Adrenal gland (tissue), 12 donors: ENCODE data around the gene KAZN. TPM values are rescaled to one million over a fixed set of nuclear protein-coding genes. Genes with fewer than 3 reads are reported as not detected.

ENCODE experiments used
- DNase-seq, 7 donors: peaks; one replicate each; pipeline ENCODE4 v3.0.0-alpha.2; 2019 to 2020
- H3K27ac ChIP-seq, 5 donors: fragments of 200-600 bp; sonication (generic) in 4 of 5; 1 replicate in 3 of 5; 2 replicates in 2 of 5; pipeline versions ENCODE4 v1.5.1 to v1.8.0; 2016 to 2020; ENCODE audit warnings: mild to moderate bottlenecking in 1 of 5
- H3K27me3 ChIP-seq: fragments of 200-600 bp; 2 replicates; pipeline ENCODE4 v1.8.0; 2021
- H3K36me3 ChIP-seq, 2 donors: fragments of 200-600 bp; replicated peaks in 1 of 2; 1 replicate in 1 of 2; 2 replicates in 1 of 2; pipeline versions ENCODE4 v1.5.1 to v1.8.0; 2018 to 2022
- H3K4me1 ChIP-seq, 2 donors: fragments of 200-600 bp; replicated peaks in 1 of 2; 1 replicate in 1 of 2; 2 replicates in 1 of 2; pipeline versions ENCODE4 v1.5.1 to v1.8.0; 2018 to 2021
- H3K4me3 ChIP-seq, 4 donors: fragments of 200-600 bp; sonication (generic) in 3 of 4; one replicate each; pipeline ENCODE4 v1.5.1; 2016 to 2018
- H3K9me3 ChIP-seq, 3 donors: fragments of 200-600 bp; sonication (generic) in 1 of 3; replicated peaks in 1 of 3; 1 replicate in 2 of 3; 2 replicates in 1 of 3; pipeline versions ENCODE4 v1.5.1 to v1.8.0; 2016 to 2021
- CTCF ChIP-seq, 6 experiments: fragments of 450-650 bp in 4 of 6; fragments of 200-600 bp in 2 of 6; sonication (generic) in 1 of 6; IDR thresholded peaks; 1 replicate in 5 of 6; 2 replicates in 1 of 6; pipeline versions ENCODE4 v1.5.1 to v1.8.0; 2016 to 2021; ENCODE audit warnings: antibody characterized with exemption in 6 of 6, mild to moderate bottlenecking in 2 of 6, moderate library complexity in 1 of 6
- POLR2A ChIP-seq, 2 donors: fragments of 450-650 bp; IDR thresholded peaks; one replicate each; pipeline ENCODE4 v1.6.1; 2017; ENCODE audit warnings: antibody characterized with exemption in 2 of 2, mild to moderate bottlenecking in 2 of 2, moderate library complexity in 1 of 2
- WGBS, 4 donors: extraction: QIAGEN DNeasy Blood & Tissue Kit in 2 of 4; methylation state at CpG; one replicate each; pipeline versions ENCODE4 v1.1.5 to v1.1.7; 2013 to 2017; 5-methylcytosine and 5-hydroxymethylcytosine counted together
- intact Hi-C, 2 donors: fragments of 100-400 bp; cut with DNase I; formaldehyde crosslinking; loops; one replicate each; pipeline versions ENCODE4 v1.14.1 to v1.15.0; 2022 to 2023
- polyA plus RNA-seq, 3 donors: library from polyadenylated mRNA; stranded (reverse); fragments of 200-250 nt in 2 of 3; fragments of 350-450 nt in 1 of 3; fragmentation: Illumina TruSeq in 1 of 3; extraction: RNeasy Lipid Tissue Mini Kit (QIAGEN cat#74804) in 1 of 3; gene quantifications; one replicate each; pipeline ENCODE4 v1.2.3, GENCODE V29; 2013 to 2014
- total RNA-seq, 9 donors: library from RNA; depleted of rRNA in 4 of 9; stranded (reverse); fragments of >200 nt in 4 of 9; fragments of 120-200 nt in 1 of 9; fragmentation: NEBNext Ultra II Directional in 1 of 9; extraction: Animal tissue kit (Norgen Biotek cat#: 25700) in 1 of 9; gene quantifications; one replicate each; pipeline versions ENCODE4 v1.1.0 to v1.2.4, GENCODE V29; 2013 to 2023
- donor health status: healthy with polysubstance abuse.
- donor health status: Bipolar disorder and iron deficiency.
- donor health status: DM: yes; HTN: yes; CAD: no.
- donor health status: DM: no; HTN: no; CAD: no.
- donor health status: DM: no; HTN: no; CAD: no.
- donor health status: DM: yes; HTN: yes; CAD: no.

KAZN gene
- total and polyA plus RNA-seq, 12 donors: 5.9 to 63.4 (median 29.5) TPM

DNA sequence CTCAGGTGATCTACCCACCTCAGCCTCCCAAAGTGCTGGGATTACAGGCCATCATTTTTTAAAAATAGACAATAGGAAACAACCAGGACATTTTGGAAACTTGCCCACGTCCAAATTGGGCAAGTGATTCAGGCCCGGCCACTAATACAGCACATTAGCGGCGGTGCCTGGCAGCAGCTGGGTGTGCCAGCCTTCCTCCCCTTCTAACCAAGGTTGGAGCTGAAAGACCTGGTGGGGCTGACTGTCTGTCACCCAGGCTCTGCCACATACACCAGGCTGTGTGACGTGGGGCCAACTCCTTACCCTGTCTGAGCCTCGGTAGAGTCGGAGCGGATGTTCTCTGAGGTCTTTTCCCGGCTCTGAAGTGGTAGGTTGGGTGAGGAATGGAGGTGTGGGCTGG, 525.4 kb downstream of the KAZN start:
- no peak overlapping the region for H3K4me3 ChIP-seq
- 73 to 90% (median 88%) methylated on average over 8 to 9 of the region's 9 CpGs for WGBS, 4 donors
- no peak overlapping the region for H3K27ac ChIP-seq
- DNase-seq: peak in 2 of 7 donors; percentile 34 to 46
- H3K36me3 ChIP-seq: no peaks in the 10 kb centered on the region
- H3K9me3 ChIP-seq: no peaks in the 10 kb centered on the region
- no peaks in the 10 kb centered on the region for H3K27me3 ChIP-seq
- TF ChIP-seq POLR2A (IDR thresholded peaks at IDR 0.05) (no peak), CTCF (IDR thresholded peaks at IDR 0.05) (no peak)
- H3K4me1 ChIP-seq: peaks cover 0 to 10% of the 10 kb centered on the region in 2 donors
- intact Hi-C loops: loop anchor here in 1 of 2 donors (10.0 kb wide), 1 partner anchor 181 kb away; no protein-coding TSS in a partner anchor

DNA sequence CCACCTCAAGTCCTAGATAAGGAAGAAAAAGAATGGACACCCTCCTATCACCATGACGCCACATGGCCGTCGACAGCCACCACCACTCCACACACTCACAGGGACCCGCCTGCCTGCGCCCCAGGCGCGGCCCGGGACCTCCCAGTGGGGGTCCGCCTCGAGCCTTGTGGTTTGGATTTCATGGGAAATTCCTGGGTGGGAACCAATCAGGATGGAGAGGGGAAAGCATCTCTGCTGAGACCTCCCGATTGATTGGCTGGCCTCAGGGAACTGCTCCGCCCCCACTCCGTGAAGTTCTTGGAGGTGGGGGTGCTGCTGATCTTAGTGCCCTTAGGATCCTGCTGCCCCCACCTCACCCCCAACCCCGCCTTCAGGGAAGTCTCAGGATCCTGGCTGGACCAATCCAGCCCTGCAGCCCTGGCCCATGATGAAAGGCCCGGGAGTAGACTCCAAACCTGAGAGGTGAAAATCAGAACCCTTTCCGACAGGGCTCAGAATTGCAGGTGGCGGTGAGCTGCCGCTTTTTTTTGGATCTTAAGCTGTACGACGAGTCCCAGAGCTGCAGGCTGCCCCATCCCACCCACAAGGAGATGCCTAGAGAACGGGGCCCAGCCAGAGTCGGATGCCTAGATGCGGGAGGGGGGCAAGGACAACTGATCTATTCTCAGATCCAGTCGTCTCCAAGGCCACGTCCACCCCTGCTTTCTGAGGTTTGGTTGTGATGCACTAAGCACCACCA, 526.0 kb downstream of the KAZN start:
- no peak for DNase-seq
- Histone ChIP-seq H3K27me3 (no peaks in the 10 kb centered on the region), H3K4me1 (peaks cover 0 to 10% of the 10 kb centered on the region in 2 donors), H3K36me3 (no peaks in the 10 kb centered on the region), H3K4me3 (no peak overlapping the region), H3K9me3 (no peaks in the 10 kb centered on the region), H3K27ac (no peak overlapping the region)
- intact Hi-C loops: loop anchor here (5.0 to 10.0 kb wide), 3 partner anchors 148 to 180 kb away; no protein-coding TSS in a partner anchor
- TF ChIP-seq CTCF (IDR thresholded peaks at IDR 0.05): no peak
- TF ChIP-seq POLR2A (IDR thresholded peaks at IDR 0.05): no peak
- whole genome bisulfite sequencing, 4 donors: 87 to 92% (median 90%) methylated on average over 18 to 25 of the region's 25 CpGs

GRCh38 chr1:15125101-15125745, 526.7 kb downstream of the KAZN start:
- no peak overlapping the region for H3K4me3 ChIP-seq
- no peak for DNase-seq
- H3K9me3 ChIP-seq: no peaks in the 10 kb centered on the region
- H3K4me1 ChIP-seq: peaks cover 0 to 10% of the 10 kb centered on the region in 2 donors
- no peaks in the 10 kb centered on the region for H3K27me3 ChIP-seq
- no peaks in the 10 kb centered on the region for H3K36me3 ChIP-seq
- H3K27ac ChIP-seq: no peak overlapping the region
- no peak for TF ChIP-seq POLR2A (IDR thresholded peaks at IDR 0.05)
- TF ChIP-seq CTCF (IDR thresholded peaks at IDR 0.05): no peak
- 91 to 96% (median 94%) methylated on average over 7 of the region's 7 CpGs for WGBS, 4 donors
- intact Hi-C loops: loop anchor here (5.0 to 10.0 kb wide), 3 partner anchors 147 to 180 kb away; no protein-coding TSS in a partner anchor

- intact Hi-C loops: loop anchor here (5.0 to 10.0 kb wide), 3 partner anchors 144 to 177 kb away; no protein-coding TSS in a partner anchor
- Histone ChIP-seq H3K36me3 (no peaks in the 10 kb centered on the region), H3K9me3 (no peaks in the 10 kb centered on the region), H3K4me3 (no peak overlapping the region), H3K27me3 (no peaks in the 10 kb centered on the region), H3K27ac (no peak overlapping the region), H3K4me1 (peaks cover 0 to 1% of the 10 kb centered on the region in 2 donors)
- DNase-seq: no peak
- TF ChIP-seq POLR2A (IDR thresholded peaks at IDR 0.05) (no peak), CTCF (IDR thresholded peaks at IDR 0.05) (no peak)
- WGBS, 4 donors: 58 to 69% (median 59%) methylated on average over 6 of the region's 6 CpGs
Observed at GRCh38 chr1:15128077-15128476, 529.6 kb downstream of the KAZN start.
